Activated naive CD4-positive, alpha-beta T cell treated with anti-CD3 and anti-CD28 coated beads for 36 hours (primary cell): ENCODE measurements around the gene GREB1L. TPM values are rescaled to one million over a fixed set of nuclear protein-coding genes. Genes with fewer than 3 reads are reported as not detected.

Source experiments
- total RNA-seq, 2 experiments: library from RNA; stranded (reverse); gene quantifications; one replicate each; pipeline ENCODE4 v1.2.3, GENCODE V29; 2021

Gene GREB1L
- total RNA-seq, 2 experiments from 2014 or later, result not detected

Other genes starting within 250 kb of the GREB1L start
- 10 to 100 TPM; 49.8 to 51.5 TPM for gene ROCK1, start 130.4 kb upstream of the GREB1L start, total RNA-seq